H1 (cell line): ENCODE data around the gene CARD14. TPM values are rescaled to one million over a fixed set of nuclear protein-coding genes. Genes with fewer than 3 reads are reported as not detected.

Experiments
- CTCF ChIA-PET: fragments of 300-600 bp; sonication (Branson Sonifier 250); formaldehyde crosslinking; loops from one replicate; lab custom pipeline; 2021; ENCODE audit not compliant: partially characterized antibody; lab: Charles Lee
- POLR2A ChIA-PET: fragments of 300-600 bp; sonication (Branson Sonifier 250); formaldehyde crosslinking; loops from one replicate; lab custom pipeline; 2021; ENCODE audit warnings: inconsistent platforms; ENCODE audit not compliant: partially characterized antibody; lab: Charles Lee
- DNase-seq, 2 experiments: peaks; one replicate each; pipeline versions ENCODE4 v3.0.0 to v3.0.0-alpha.2; 2010 to 2022; ENCODE audit warnings: low spot score in 2 of 2, low read depth in 1 of 2, mixed read lengths in 1 of 2
- FAIRE-seq: peaks from 2 replicates; lab custom pipeline; 2011; peaks lifted over from hg19 to GRCh38; lab: Jason Lieb, UNC
- H2AFZ ChIP-seq: 2 replicates; pipeline ENCODE4 v1.8.1; 2012; ENCODE audit warnings: low read length, inconsistent platforms
- H2AK5ac ChIP-seq: 2 replicates; pipeline ENCODE4 v1.6.1; 2013; ENCODE audit warnings: low read depth, low read length
- H2BK120ac ChIP-seq: replicated peaks from 2 replicates; pipeline ENCODE3; 2013; ENCODE audit warnings: low read depth, low read length, inconsistent platforms
- H2BK12ac ChIP-seq: 2 replicates; pipeline ENCODE4 v1.6.1; 2013; ENCODE audit warnings: low read depth, low read length
- H2BK15ac ChIP-seq: 2 replicates; pipeline ENCODE4 v1.6.1; 2013; ENCODE audit warnings: low read length
- H2BK20ac ChIP-seq: 2 replicates; pipeline ENCODE4 v1.6.1; 2013; ENCODE audit warnings: low read length
- H2BK5ac ChIP-seq: 2 replicates; pipeline ENCODE4 v1.6.1; 2013; ENCODE audit warnings: low read depth, low read length
- H3K14ac ChIP-seq: 2 replicates; pipeline ENCODE4 v1.6.1; 2013; ENCODE audit warnings: inconsistent platforms; ENCODE audit not compliant: insufficient read length
- H3K18ac ChIP-seq: 2 replicates; pipeline ENCODE4 v1.6.1; 2013; ENCODE audit warnings: low read length; ENCODE audit errors: extremely low read depth
- H3K23ac ChIP-seq: 2 replicates; pipeline ENCODE4 v1.6.1; 2013; ENCODE audit warnings: inconsistent platforms; ENCODE audit not compliant: insufficient read length
- H3K23me2 ChIP-seq: 2 replicates; pipeline ENCODE4 v1.6.1; 2013; ENCODE audit warnings: low read depth, low read length
- H3K27ac ChIP-seq: 2 replicates; pipeline ENCODE4 v1.6.1; 2011; ENCODE audit warnings: low read depth, low read length, inconsistent platforms
- H3K27me3 ChIP-seq, 4 experiments: replicated peaks in 1 of 4; 1 replicate in 1 of 4; 2 replicates in 3 of 4; pipeline versions ENCODE4 v1.6.1 to v1.8.1; 2011 to 2013; ENCODE audit warnings: low read length in 3 of 4, mild to moderate bottlenecking in 3 of 4, inconsistent platforms in 2 of 4, mixed read lengths in 2 of 4, moderate library complexity in 1 of 4; ENCODE audit not compliant: control insufficient read depth in 3 of 4, insufficient read depth in 3 of 4; ENCODE audit errors: extremely low read depth in 1 of 4
- H3K36me3 ChIP-seq, 4 experiments: 2 replicates each; pipeline versions ENCODE4 v1.6.1 to v1.8.1; 2011 to 2013; ENCODE audit warnings: mild to moderate bottlenecking in 4 of 4, low read length in 3 of 4, moderate library complexity in 2 of 4, control low read depth in 1 of 4, inconsistent platforms in 1 of 4; ENCODE audit not compliant: insufficient read depth in 4 of 4, control insufficient read depth in 2 of 4
- H3K4ac ChIP-seq: replicated peaks from 2 replicates; pipeline ENCODE3; 2013; ENCODE audit warnings: low read length, low read depth, mixed read lengths, inconsistent platforms; ENCODE audit not compliant: insufficient read length
- H3K4me1 ChIP-seq, 4 experiments: replicated peaks in 1 of 4; 1 replicate in 1 of 4; 2 replicates in 3 of 4; pipeline versions ENCODE4 v1.6.1 to v1.8.1; 2011 to 2013; ENCODE audit warnings: low read length in 3 of 4, inconsistent platforms in 2 of 4, mixed read lengths in 1 of 4; ENCODE audit not compliant: insufficient read depth in 4 of 4, control insufficient read depth in 3 of 4
- H3K4me2 ChIP-seq, 2 experiments: 2 replicates each; pipeline versions ENCODE4 v1.6.1 to v1.8.1; 2011 to 2013; ENCODE audit warnings: low read depth in 2 of 2, low read length in 2 of 2, control low read depth in 1 of 2, inconsistent platforms in 1 of 2, mild to moderate bottlenecking in 1 of 2; ENCODE audit not compliant: insufficient read depth in 1 of 2
- H3K4me3 ChIP-seq, 4 experiments: fragments of 200-600, 300-600 bp in 1 of 4; sonication (generic), shearing (Covaris generic), sonication (Bioruptor Twin) in 1 of 4; 2 replicates each; pipeline versions ENCODE4 v1.5.1 to v1.8.1; 2011 to 2016; ENCODE audit warnings: low read length in 4 of 4, low read depth in 3 of 4, control low read depth in 2 of 4, inconsistent platforms in 2 of 4, mild to moderate bottlenecking in 2 of 4, mixed read lengths in 1 of 4, moderate library complexity in 1 of 4; ENCODE audit not compliant: insufficient read depth in 2 of 4; ENCODE audit errors: extremely low read depth in 1 of 4
- H3K56ac ChIP-seq: replicated peaks from 2 replicates; pipeline ENCODE3; 2013; ENCODE audit warnings: low read depth, mild to moderate bottlenecking, mixed read lengths, low read length, inconsistent platforms; ENCODE audit not compliant: insufficient read length
- H3K79me1 ChIP-seq: 2 replicates; pipeline ENCODE4 v1.6.1; 2013; ENCODE audit warnings: low read depth, low read length, control low read depth
- H3K79me2 ChIP-seq, 2 experiments: 2 replicates each; pipeline versions ENCODE4 v1.6.1 to v1.8.1; 2012 to 2013; ENCODE audit warnings: low read length in 2 of 2, mild to moderate bottlenecking in 2 of 2, inconsistent platforms in 1 of 2; ENCODE audit not compliant: insufficient read depth in 2 of 2, control insufficient read depth in 1 of 2
- H3K9ac ChIP-seq, 4 experiments: replicated peaks in 1 of 4; 1 replicate in 1 of 4; 2 replicates in 3 of 4; pipeline versions ENCODE4 v1.6.1 to v1.8.1; 2011 to 2013; ENCODE audit warnings: low read depth in 3 of 4, low read length in 3 of 4, control low read depth in 2 of 4, mild to moderate bottlenecking in 2 of 4, moderate library complexity in 2 of 4, inconsistent platforms in 1 of 4; ENCODE audit errors: extremely low read depth in 1 of 4
- H3K9me3 ChIP-seq, 2 experiments: 2 replicates each; pipeline versions ENCODE4 v1.6.1 to v1.8.1; 2012 to 2013; ENCODE audit warnings: mild to moderate bottlenecking in 2 of 2, moderate library complexity in 2 of 2, control low read depth in 1 of 2, inconsistent platforms in 1 of 2, low read depth in 1 of 2, low read length in 1 of 2, mixed read lengths in 1 of 2; ENCODE audit not compliant: insufficient read depth in 2 of 2
- H4K20me1 ChIP-seq, 2 experiments: replicated peaks in 1 of 2; 2 replicates each; pipeline versions ENCODE3 to v1.8.1; 2011 to 2013; ENCODE audit warnings: inconsistent platforms in 2 of 2, low read length in 2 of 2, mild to moderate bottlenecking in 1 of 2; ENCODE audit not compliant: insufficient read depth in 2 of 2, control insufficient read depth in 1 of 2
- H4K5ac ChIP-seq: 2 replicates; pipeline ENCODE4 v1.6.1; 2013; ENCODE audit warnings: low read length, low read depth, mixed read lengths, inconsistent platforms; ENCODE audit not compliant: insufficient read length
- H4K8ac ChIP-seq: 2 replicates; pipeline ENCODE4 v1.8.0; 2013; ENCODE audit warnings: mild to moderate bottlenecking, moderate library complexity, low read length, inconsistent platforms; ENCODE audit not compliant: insufficient read depth; ENCODE audit errors: extremely low read depth
- H4K91ac ChIP-seq: replicated peaks from 2 replicates; pipeline ENCODE3; 2013; ENCODE audit warnings: low read length, mixed read lengths, inconsistent platforms; ENCODE audit not compliant: insufficient read length
- ATF3 ChIP-seq: IDR thresholded peaks from 2 replicates; pipeline ENCODE4 v1.6.1; 2011; ENCODE audit warnings: low read depth, mild to moderate bottlenecking, low read length; ENCODE audit not compliant: insufficient read depth
- BACH1 ChIP-seq: IDR thresholded peaks from 2 replicates; pipeline ENCODE4 v1.6.1; 2012; ENCODE audit warnings: low read length, improper control_type of control experiment
- BCL11A ChIP-seq, 2 experiments: IDR thresholded peaks; one replicate each; pipeline ENCODE4 v1.6.1; 2011; ENCODE audit warnings: low read depth in 2 of 2, low read length in 2 of 2, mild to moderate bottlenecking in 2 of 2
- CEBPB ChIP-seq: IDR thresholded peaks from 2 replicates; pipeline ENCODE4 v1.6.1; 2012; ENCODE audit warnings: low read depth, low read length
- CTBP2 ChIP-seq: IDR thresholded peaks from 2 replicates; pipeline ENCODE4 v1.7.0; 2011; ENCODE audit warnings: borderline replicate concordance, mild to moderate bottlenecking, moderate library complexity, mixed read lengths, low read length; ENCODE audit not compliant: insufficient read depth, insufficient read length
- KDM4A ChIP-seq: IDR thresholded peaks from one replicate; pipeline ENCODE4 v1.7.1; 2012; ENCODE audit warnings: low read depth, mild to moderate bottlenecking, moderate library complexity, low read length, inconsistent platforms; ENCODE audit not compliant: severe bottlenecking
- MAX ChIP-seq: IDR thresholded peaks from 2 replicates; pipeline ENCODE4 v1.6.1; 2012; ENCODE audit warnings: inconsistent platforms
- NANOG ChIP-seq: IDR thresholded peaks from 2 replicates; pipeline ENCODE4 v1.6.1; 2011; ENCODE audit warnings: low read length, low read depth, mild to moderate bottlenecking, inconsistent platforms; ENCODE audit not compliant: insufficient read depth, poor library complexity, severe bottlenecking
- NRF1 ChIP-seq: IDR thresholded peaks from 2 replicates; pipeline ENCODE4 v1.6.1; 2011; ENCODE audit warnings: mild to moderate bottlenecking, low read depth, low read length, improper control_type of control experiment
- POLR2AphosphoS5 ChIP-seq: IDR thresholded peaks from 2 replicates; pipeline ENCODE4 v1.6.1; 2011; ENCODE audit warnings: low read depth, low read length
- RAD21 ChIP-seq, 2 experiments: IDR thresholded peaks in 1 of 2; conservative IDR thresholded peaks in 1 of 2; 2 replicates each; pipeline ENCODE4 v1.6.1; 2011; ENCODE audit warnings: low read depth in 2 of 2, low read length in 2 of 2, improper control_type of control experiment in 1 of 2, inconsistent platforms in 1 of 2, mild to moderate bottlenecking in 1 of 2, moderate library complexity in 1 of 2
- SIX5 ChIP-seq: IDR thresholded peaks from 2 replicates; pipeline ENCODE4 v1.6.1; 2011; ENCODE audit warnings: mild to moderate bottlenecking, low read depth, low read length
- TAF7 ChIP-seq: optimal IDR thresholded peaks from 2 replicates; pipeline ENCODE3; 2011; ENCODE audit warnings: low read depth, mild to moderate bottlenecking, inconsistent platforms, low read length, moderate library complexity, borderline replicate concordance
- WGBS, 2 experiments: shearing (Covaris generic) in 1 of 2; methylation state at CpG; one replicate each; pipeline versions ENCODE4 v1.1.6 to v1.1.7; 2013 to 2015; ENCODE audit warnings: low lambda C conversion rate in 2 of 2, mixed read lengths in 2 of 2, inconsistent platforms in 1 of 2, low coverage in 1 of 2, missing lambda C conversion rate in 1 of 2; ENCODE audit not compliant: insufficient replicate concordance in 2 of 2, insufficient coverage in 1 of 2, insufficient read length in 1 of 2; ENCODE audit errors: extremely low coverage in 1 of 2, missing lambda C conversion rate in 1 of 2; 5-methylcytosine and 5-hydroxymethylcytosine counted together
- polyA plus RNA-seq, 7 experiments: library from polyadenylated mRNA; depleted of rRNA in 3 of 7; stranded (reverse) in 5 of 7; unstranded in 2 of 7; fragments of >200 nt in 5 of 7; fragments of 200-250 nt in 2 of 7; gene quantifications; 1 replicate in 5 of 7; 2 replicates in 1 of 7; 4 replicates in 1 of 7; pipeline versions ENCODE4 v1.2.1 to v1.2.3, GENCODE V29; 2011 to 2013; ENCODE audit warnings: missing spikeins in 2 of 7, mixed read lengths in 2 of 7
- total RNA-seq: library from RNA; stranded (reverse); fragmentation: NEBNext Ultra II Directional; extraction: Animal tissue kit (Norgen Biotek cat#: 25700); gene quantifications from 2 replicates; pipeline ENCODE4 v1.2.1, GENCODE V29; 2021

CARD14 gene
- total and polyA plus RNA-seq, 2 of the 8 experiments (the other 6 are each of a cell fraction or from before 2014, with no cell fraction given): 0.08 TPM; not detected in 1

- Histone ChIP-seq H3K27ac (no peak overlapping the region), H4K5ac (no peak overlapping the region), H3K14ac (no peak overlapping the region), H3K18ac (no peak overlapping the region; the same call in 1 of the 2 replicates), H2AK5ac (no peak overlapping the region), H2AFZ (no peak overlapping the region), H4K8ac (no peak overlapping the region), H3K9ac (no peak overlapping the region), H2BK12ac (no peak overlapping the region), H2BK120ac (no peak overlapping the region), H3K4me3 (no peak overlapping the region), H3K23me2 (no peaks in the 10 kb centered on the region), H3K4me1 (no peaks in the 10 kb centered on the region), H3K23ac (no peak overlapping the region), H3K9me3 (no peaks in the 10 kb centered on the region), H3K56ac (no peak overlapping the region), H2BK20ac (no peak overlapping the region), H4K20me1 (peaks cover 0 to 1% of the 10 kb centered on the region in 2 experiments), H2BK5ac (no peak overlapping the region), H3K36me3 (no peaks in the 10 kb centered on the region), H3K79me2 (no peaks in the 10 kb centered on the region), H2BK15ac (no peak overlapping the region), H3K27me3 (no peaks in the 10 kb centered on the region; a peak in 1 of 7 replicates), H3K79me1 (no peaks in the 10 kb centered on the region), H3K4ac (peak overlapping the region; percentile 63), H4K91ac (no peak overlapping the region), H3K4me2 (no peak overlapping the region)
- DNase-seq: no peak
- ChIA-PET POLR2A (interaction anchor here (0.6 to 1.4 kb wide), 2 partner anchors 44 to 54 kb away, joined by 3 to 5 read pairs; no protein-coding TSS in a partner anchor), CTCF (interaction anchor here (0.6 to 2.8 kb wide), 7 partner anchors 11 to 184 kb away, joined by 3 to 9 read pairs (median 3); no protein-coding TSS in a partner anchor)
- 92% methylated on average over 23 of the region's 23 CpGs; no CpG with 5 or more reads in 1 of the 2 experiments for WGBS, 2 experiments
- FAIRE-seq: no peak
- TF ChIP-seq BCL11A (IDR thresholded peaks at IDR 0.05; ENCODE audit: low read depth in 2 of 2, low read length in 2 of 2): no peak
- TF ChIP-seq POLR2AphosphoS5: no peak
- no peak for TF ChIP-seq CTBP2
- TF ChIP-seq ATF3: no peak
- no peak for TF ChIP-seq TAF7
- no peak for TF ChIP-seq NANOG
- no peak for TF ChIP-seq MAX
- TF ChIP-seq KDM4A: no peak
- TF ChIP-seq SIX5: no peak
- TF ChIP-seq RAD21 (IDR thresholded peaks at IDR 0.05 in 1 of 2, conservative IDR thresholded peaks at IDR 0.05 in 1 of 2; ENCODE audit: low read depth in 2 of 2, low read length in 2 of 2): no peak
- no peak for TF ChIP-seq CEBPB
- no peak for TF ChIP-seq NRF1
- TF ChIP-seq BACH1: no peak
Measured at GRCh38 chr17:80189611-80190010, 19.8 kb downstream of the CARD14 start.
